ENCODE data around the gene TNK1. TPM values are rescaled to one million over a fixed set of nuclear protein-coding genes. Genes with fewer than 3 reads are reported as not detected.

Gene TNK1
- total RNA-seq, 2 donors from 2014 or later: 11.0 to 11.7 TPM

- H3K27ac ChIP-seq (ENCODE audit: low read depth, low read length): no peak overlapping the region
- H3K27me3 ChIP-seq (ENCODE audit: control insufficient read depth, insufficient read depth, low read length, poor library complexity, severe bottlenecking): no peaks in the 10 kb centered on the region
- Mint-ChIP-seq H3K36me3 (ENCODE audit: low read depth) (peaks cover 32% of the 10 kb centered on the region), H3K27ac (no peak overlapping the region), H3K9me3 (no peaks in the 10 kb centered on the region), H3K4me3 (no peak overlapping the region), H3K4me1 (peaks cover 4% of the 10 kb centered on the region), H3K27me3 (ENCODE audit: insufficient read depth) (peaks cover 5% of the 10 kb centered on the region)
- 86% methylated on average over 13 to 19 of the region's 19 CpGs for WGBS, 2 experiments (ENCODE audit: insufficient coverage in 1 of 2, insufficient read length in 1 of 2)
- H3K9ac ChIP-seq (ENCODE audit: extremely low read depth, low read length, poor library complexity, severe bottlenecking): no peak overlapping the region
- TF ChIP-seq CTCF (conservative IDR thresholded peaks at IDR 0.05): no peak
- DNase-seq: peak; percentile 58
- peaks cover 3% of the 10 kb centered on the region for H3K4me1 ChIP-seq (ENCODE audit: control insufficient read depth, insufficient read depth, low read length)
- peaks cover 27% of the 10 kb centered on the region for H3K36me3 ChIP-seq (ENCODE audit: control insufficient read depth, insufficient read depth, low read length)
- H3K4me3 ChIP-seq (ENCODE audit: low read length): no peak overlapping the region
- H3K9me3 ChIP-seq (ENCODE audit: control insufficient read depth, low read length): no peaks in the 10 kb centered on the region
These were observed 9.3 kb downstream of the TNK1 start for GRCh38 chr17:7389924-7390910.

- Histone ChIP-seq H3K9me3 (ENCODE audit: control insufficient read depth, low read length) (no peaks in the 10 kb centered on the region), H3K4me3 (ENCODE audit: low read length) (no peak overlapping the region), H3K9ac (ENCODE audit: extremely low read depth, low read length, poor library complexity, severe bottlenecking) (no peak overlapping the region), H3K27me3 (ENCODE audit: control insufficient read depth, insufficient read depth, low read length, poor library complexity, severe bottlenecking) (no peaks in the 10 kb centered on the region), H3K4me1 (ENCODE audit: control insufficient read depth, insufficient read depth, low read length) (peaks cover 3% of the 10 kb centered on the region), H3K36me3 (ENCODE audit: control insufficient read depth, insufficient read depth, low read length) (peaks cover 27% of the 10 kb centered on the region), H3K27ac (ENCODE audit: low read depth, low read length) (no peak overlapping the region)
- peaks cover 28% of the 10 kb centered on the region for H3K36me3 Mint-ChIP-seq (ENCODE audit: low read depth)
- no peak overlapping the region for H3K27ac Mint-ChIP-seq
- 85 to 90% methylated on average over 2 of the region's 2 CpGs for WGBS, 2 experiments (ENCODE audit: insufficient coverage in 1 of 2, insufficient read length in 1 of 2)
- H3K4me1 Mint-ChIP-seq: peaks cover 4% of the 10 kb centered on the region
- no peak overlapping the region for H3K4me3 Mint-ChIP-seq
- H3K27me3 Mint-ChIP-seq (ENCODE audit: insufficient read depth): peaks cover 9% of the 10 kb centered on the region
- H3K9me3 Mint-ChIP-seq: no peaks in the 10 kb centered on the region
- TF ChIP-seq CTCF (conservative IDR thresholded peaks at IDR 0.05): no peak
- DNase-seq: no peak
These were observed 10.4 kb downstream of the TNK1 start for GRCh38 chr17:7391307-7391706.

- peaks cover 16% of the 10 kb centered on the region for H3K36me3 Mint-ChIP-seq (ENCODE audit: low read depth)
- H3K4me3 ChIP-seq (ENCODE audit: low read length): peak overlapping the region; percentile 85
- WGBS, 2 experiments (ENCODE audit: insufficient coverage in 1 of 2, insufficient read length in 1 of 2): 93 to 94% methylated on average over 27 to 39 of the region's 42 CpGs
- H3K9ac ChIP-seq (ENCODE audit: extremely low read depth, low read length, poor library complexity, severe bottlenecking): no peak overlapping the region
- DNase-seq: peak; percentile 84
- H3K36me3 ChIP-seq (ENCODE audit: control insufficient read depth, insufficient read depth, low read length): peaks cover 27% of the 10 kb centered on the region
- H3K9me3 Mint-ChIP-seq: no peaks in the 10 kb centered on the region
- peaks cover 12% of the 10 kb centered on the region for H3K27me3 Mint-ChIP-seq (ENCODE audit: insufficient read depth)
- no peaks in the 10 kb centered on the region for H3K27me3 ChIP-seq (ENCODE audit: control insufficient read depth, insufficient read depth, low read length, poor library complexity, severe bottlenecking)
- TF ChIP-seq CTCF (conservative IDR thresholded peaks at IDR 0.05): no peak
- H3K9me3 ChIP-seq (ENCODE audit: control insufficient read depth, low read length): no peaks in the 10 kb centered on the region
- no peak overlapping the region for H3K27ac Mint-ChIP-seq
- peak overlapping the region; percentile 59 for H3K4me3 Mint-ChIP-seq
- no peak overlapping the region for H3K27ac ChIP-seq (ENCODE audit: low read depth, low read length)
- peaks cover 3% of the 10 kb centered on the region for H3K4me1 ChIP-seq (ENCODE audit: control insufficient read depth, insufficient read depth, low read length)
- H3K4me1 Mint-ChIP-seq: peaks cover 4% of the 10 kb centered on the region
These were observed 12.1 kb downstream of the TNK1 start for GRCh38 chr17:7392696-7393612.

All from endodermal cell (in vitro differentiated cells).